Measurements from ENCODE around the gene AJAP1. TPM values are rescaled to one million over a fixed set of nuclear protein-coding genes. Genes with fewer than 3 reads are reported as not detected.

AJAP1 gene
- total and polyA plus RNA-seq, 2 of the 13 experiments (the other 11 are each of a cell fraction or from before 2014, with no cell fraction given), result not detected

GRCh38 chr1:4755301-4755845 lies 101.0 kb downstream of the AJAP1 start:
- H2AFZ ChIP-seq (ENCODE audit: low read length), result no peak overlapping the region
- ChIA-PET POLR2A (no interaction called here), CTCF (ENCODE audit: low intra/inter-chr PET ratio, low total read pairs) (no interaction called here)
- DNase-seq (ENCODE audit: low spot score) (no peak), FAIRE-seq (no peak), ATAC-seq (no peak)
- no peaks in the 10 kb centered on the region for H3K79me2 ChIP-seq (ENCODE audit: insufficient read depth, low read length)
- H3K36me3 ChIP-seq (replicated peaks in 1 of 2; ENCODE audit: control insufficient read depth in 1 of 2, insufficient read depth in 2 of 2, low read length in 2 of 2), result no peaks in the 10 kb centered on the region
- 16% methylated on average over 8 of the region's 8 CpGs for WGBS (ENCODE audit: low lambda C conversion rate)
- peaks cover 0 to 3% of the 10 kb centered on the region in 2 experiments; a peak in 1 of 5 replicates for H3K27me3 ChIP-seq (ENCODE audit: control insufficient read depth in 1 of 2, insufficient read depth in 2 of 2, low read length in 2 of 2)
- H4K20me1 ChIP-seq (ENCODE audit: insufficient read depth, low read length), result no peaks in the 10 kb centered on the region
- no peak overlapping the region for H3K27ac ChIP-seq (ENCODE audit: extremely low read length, insufficient read depth, low read length)
- peaks cover 9% of the 10 kb centered on the region; the same call in 1 of the 2 replicates for H3K9me3 ChIP-seq (ENCODE audit: low read length)
- in situ Hi-C loops (cut with HindIII; ENCODE audit: extremely low pct_ligation_motif_present, low pct_unique_long_range_greater_than_20kb) (no loop called here), intact Hi-C loops (cut with micrococcal nuclease; ENCODE audit: unreplicated experiment) (no loop called here)
- TF ChIP-seq CEBPB (IDR thresholded peaks at IDR 0.05; ENCODE audit: borderline replicate concordance, low read depth, low read length) (peak; percentile 47; the same call in 1 of the 2 replicates), MLLT10 (CRISPR knock-in tag; IDR thresholded peaks at IDR 0.05) (no peak)
- H3K4me3 ChIP-seq (replicated peaks in 1 of 3; ENCODE audit: insufficient read depth in 1 of 3, low read depth in 2 of 3, low read length in 3 of 3), result no peak overlapping the region
- H3K4me2 ChIP-seq (ENCODE audit: low read depth, low read length), result no peak overlapping the region
- no peak overlapping the region for H3K9ac ChIP-seq (ENCODE audit: insufficient read depth, low read depth, low read length)
- no peaks in the 10 kb centered on the region for H3K4me1 ChIP-seq (ENCODE audit: insufficient read depth, low read length)
- no TSS peak for BruUV-seq (replicated peaks)

- Histone ChIP-seq H3K36me3 (replicated peaks in 1 of 2; ENCODE audit: control insufficient read depth in 1 of 2, insufficient read depth in 2 of 2, low read length in 2 of 2) (no peaks in the 10 kb centered on the region), H3K79me2 (ENCODE audit: insufficient read depth, low read length) (no peaks in the 10 kb centered on the region), H3K4me3 (replicated peaks in 1 of 3; ENCODE audit: insufficient read depth in 1 of 3, low read depth in 2 of 3, low read length in 3 of 3) (no peak overlapping the region), H3K27ac (ENCODE audit: extremely low read length, insufficient read depth, low read length) (no peak overlapping the region), H4K20me1 (ENCODE audit: insufficient read depth, low read length) (no peaks in the 10 kb centered on the region), H3K9ac (ENCODE audit: insufficient read depth, low read depth, low read length) (no peak overlapping the region), H3K9me3 (ENCODE audit: low read length) (peaks cover 9% of the 10 kb centered on the region; the same call in 1 of the 2 replicates), H3K4me1 (ENCODE audit: insufficient read depth, low read length) (no peaks in the 10 kb centered on the region), H3K27me3 (ENCODE audit: control insufficient read depth in 1 of 2, insufficient read depth in 2 of 2, low read length in 2 of 2) (0 out of 5 replicates have a peak, but pooled peaks cover 0 to 3% of the 10 kb centered on the region in 2 experiments), H2AFZ (ENCODE audit: low read length) (no peak overlapping the region), H3K4me2 (ENCODE audit: low read depth, low read length) (no peak overlapping the region)
- ATAC-seq (no peak), DNase-seq (ENCODE audit: low spot score) (no peak), FAIRE-seq (no peak)
- in situ Hi-C loops (cut with HindIII; ENCODE audit: extremely low pct_ligation_motif_present, low pct_unique_long_range_greater_than_20kb), result no loop called here
- POLR2A ChIA-PET, result no interaction called here
- CTCF ChIA-PET (ENCODE audit: low intra/inter-chr PET ratio, low total read pairs), result no interaction called here
- intact Hi-C loops (cut with micrococcal nuclease; ENCODE audit: unreplicated experiment), result no loop called here
- TF ChIP-seq, protein P1, sequence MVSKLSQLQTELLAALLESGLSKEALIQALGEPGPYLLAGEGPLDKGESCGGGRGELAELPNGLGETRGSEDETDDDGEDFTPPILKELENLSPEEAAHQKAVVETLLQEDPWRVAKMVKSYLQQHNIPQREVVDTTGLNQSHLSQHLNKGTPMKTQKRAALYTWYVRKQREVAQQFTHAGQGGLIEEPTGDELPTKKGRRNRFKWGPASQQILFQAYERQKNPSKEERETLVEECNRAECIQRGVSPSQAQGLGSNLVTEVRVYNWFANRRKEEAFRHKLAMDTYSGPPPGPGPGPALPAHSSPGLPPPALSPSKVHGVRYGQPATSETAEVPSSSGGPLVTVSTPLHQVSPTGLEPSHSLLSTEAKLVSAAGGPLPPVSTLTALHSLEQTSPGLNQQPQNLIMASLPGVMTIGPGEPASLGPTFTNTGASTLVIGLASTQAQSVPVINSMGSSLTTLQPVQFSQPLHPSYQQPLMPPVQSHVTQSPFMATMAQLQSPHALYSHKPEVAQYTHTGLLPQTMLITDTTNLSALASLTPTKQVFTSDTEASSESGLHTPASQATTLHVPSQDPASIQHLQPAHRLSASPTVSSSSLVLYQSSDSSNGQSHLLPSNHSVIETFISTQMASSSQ (IDR thresholded peaks at IDR 0.05; ENCODE audit: low read depth), result no peak
- TF ChIP-seq, protein P1 (CRISPR knock-in tag; IDR thresholded peaks at IDR 0.05; ENCODE audit: borderline replicate concordance), result no peak
- TF ChIP-seq ZNF839 (CRISPR knock-in tag; IDR thresholded peaks at IDR 0.05; ENCODE audit: borderline replicate concordance) (no peak), USF2 (IDR thresholded peaks at IDR 0.05; ENCODE audit: low read depth, low read length) (no peak), USF2 (CRISPR knock-in tag; IDR thresholded peaks at IDR 0.05; ENCODE audit: borderline replicate concordance) (no peak), ETV6 (CRISPR knock-in tag; conservative IDR thresholded peaks at IDR 0.05) (no peak)
- 28% methylated on average over 3 of the region's 8 CpGs for WGBS (ENCODE audit: low lambda C conversion rate)
- no TSS peak for BruUV-seq (replicated peaks)
Measured at GRCh38 chr1:4755864-4756504, 101.6 kb downstream of the AJAP1 start.
